HEK293 (cell line): ENCODE results near the gene COL4A1.

Source experiments
- CTCF ChIP-seq: fragments of 450-650 bp; formaldehyde crosslinking; IDR thresholded peaks from 2 replicates; pipeline ENCODE4 v1.5.1; 2016; ENCODE audit warnings: missing biosample characterization, missing genetic modification characterization
- ELK4 ChIP-seq: IDR thresholded peaks from 2 replicates; pipeline ENCODE4 v1.6.1; 2011; ENCODE audit warnings: mild to moderate bottlenecking, low read depth, low read length, borderline replicate concordance
- KLF16 ChIP-seq: fragments of 450-650 bp; formaldehyde crosslinking; IDR thresholded peaks from 2 replicates; pipeline ENCODE4 v1.5.1; 2017; ENCODE audit warnings: missing biosample characterization, missing genetic modification characterization
- ZBTB7A ChIP-seq: fragments of 450-650 bp; formaldehyde crosslinking; IDR thresholded peaks from 2 replicates; pipeline ENCODE4 v1.5.1; 2016; ENCODE audit warnings: low read depth, missing biosample characterization, missing genetic modification characterization
- ZNF398 ChIP-seq: fragments of 450-650 bp; formaldehyde crosslinking; IDR thresholded peaks from 2 replicates; pipeline ENCODE4 v1.5.1; 2017; ENCODE audit warnings: missing biosample characterization, missing genetic modification characterization
- ZSCAN30 ChIP-seq: fragments of 450-650 bp; IDR thresholded peaks from 2 replicates; pipeline ENCODE4 v1.5.1; 2018; ENCODE audit warnings: missing biosample characterization, mild to moderate bottlenecking, missing genetic modification characterization, moderate library complexity

GRCh38 chr13:110334256-110334655, 27.3 kb upstream of the COL4A1 start:
- no peak for TF ChIP-seq CTCF (tag by site-specific recombination)
- no peak for TF ChIP-seq KLF16 (tag by site-specific recombination)
- no peak for TF ChIP-seq ZSCAN30 (tag by site-specific recombination)
- no peak for TF ChIP-seq ZBTB7A
- no peak for TF ChIP-seq ZNF398 (tag by site-specific recombination)
- no peak for TF ChIP-seq ELK4
